ENCODE data around the gene ZMPSTE24.

Gene ZMPSTE24

DNA sequence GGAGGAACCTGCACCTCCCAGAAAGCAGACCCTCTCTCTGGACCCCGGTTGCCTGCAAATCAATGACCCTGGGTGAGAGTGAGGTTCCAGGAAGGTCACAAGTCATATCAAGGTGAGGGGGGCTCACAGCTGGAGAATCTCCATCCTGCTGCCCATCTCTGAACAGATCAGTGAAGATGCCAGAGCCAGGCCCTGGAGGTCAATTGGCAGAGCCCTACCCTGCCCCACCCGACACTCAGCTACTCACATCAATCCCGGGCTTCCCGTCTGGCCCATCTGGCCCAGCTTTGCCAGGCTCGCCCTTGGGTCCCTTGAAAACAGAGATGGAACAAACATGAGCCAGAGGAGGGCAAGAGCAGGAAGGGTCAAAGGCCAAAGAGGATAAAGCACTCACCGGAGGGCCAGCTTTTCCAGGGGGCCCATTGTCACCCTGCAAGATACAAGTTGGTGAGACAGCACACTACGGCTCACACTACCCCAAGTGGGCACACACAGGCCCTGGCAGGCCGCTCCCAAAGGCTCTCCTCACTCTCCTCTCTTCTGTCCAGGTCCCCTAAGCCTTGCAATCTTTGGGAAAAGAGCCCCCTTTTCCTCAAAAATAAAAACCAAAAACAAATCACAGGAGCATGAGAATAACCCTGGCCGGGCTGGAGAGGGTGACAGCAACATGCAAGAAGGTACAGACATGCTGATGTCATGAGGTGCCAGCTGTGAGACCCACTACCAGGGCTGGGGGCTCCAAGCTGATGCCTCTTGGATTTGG is 56.1 kb downstream of the ZMPSTE24 start:
- H3K27ac ChIP-seq (ENCODE audit: low read depth, low read length): no peak overlapping the region
- H3K9me3 ChIP-seq (ENCODE audit: control insufficient read depth, insufficient read depth, low read length): no peaks in the 10 kb centered on the region
- peak overlapping the region; percentile 66 for H3K4me2 ChIP-seq (ENCODE audit: low read length)

DNA sequence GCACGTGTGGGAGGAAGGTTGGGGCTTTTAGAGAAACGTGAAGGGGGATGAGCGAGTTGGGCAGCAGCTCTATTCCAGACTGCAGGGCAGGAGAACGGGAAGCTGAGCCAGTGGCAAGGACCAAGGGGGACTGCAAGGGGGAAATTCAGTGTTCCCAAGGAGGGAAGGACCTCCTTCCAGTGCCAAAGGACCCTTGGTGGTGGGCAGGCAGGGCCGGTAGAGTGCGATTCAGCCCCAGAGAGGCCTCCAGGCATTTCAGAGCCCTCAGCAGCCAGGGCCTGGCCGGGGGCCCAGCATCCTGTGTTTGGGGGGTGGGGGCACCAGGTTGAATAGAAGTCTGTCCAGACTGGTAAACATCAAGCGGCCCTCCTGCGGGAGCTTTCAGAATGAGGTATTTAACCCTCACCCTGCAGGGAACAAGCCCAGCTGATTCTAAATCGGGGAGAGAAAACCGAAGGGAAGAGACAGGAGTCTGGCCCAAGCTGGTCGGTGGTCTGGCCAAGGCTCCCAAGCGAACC is 56.7 kb downstream of the ZMPSTE24 start:
- Histone ChIP-seq H3K27ac (ENCODE audit: low read depth, low read length) (no peak overlapping the region), H3K4me1 (ENCODE audit: control insufficient read depth, low read length) (peaks cover 58% of the 10 kb centered on the region), H3K4me2 (ENCODE audit: low read length) (peak overlapping the region; percentile 66), H3K79me2 (ENCODE audit: control insufficient read depth, low read length) (no peaks in the 10 kb centered on the region), H3K36me3 (ENCODE audit: control insufficient read depth, low read length) (no peaks in the 10 kb centered on the region), H3F3A (ENCODE audit: control insufficient read depth, insufficient read depth) (peaks cover 2% of the 10 kb centered on the region; the same call in 1 of the 2 replicates), H3K9me3 (ENCODE audit: control insufficient read depth, insufficient read depth, low read length) (no peaks in the 10 kb centered on the region), H3K4me3 (ENCODE audit: low read length) (peak overlapping the region; percentile 47), H3K27me3 (ENCODE audit: control insufficient read depth, low read length) (peaks cover 39% of the 10 kb centered on the region), H4K20me1 (ENCODE audit: control insufficient read depth, insufficient read depth, low read depth, low read length) (no peaks in the 10 kb centered on the region), H3K9me2 (replicated peaks; ENCODE audit: control insufficient read depth, low read length) (no peaks in the 10 kb centered on the region)
- TF ChIP-seq EZH2phosphoT487 (IDR thresholded peaks at IDR 0.05; ENCODE audit: borderline replicate concordance, low read length) (no peak), CTCF (IDR thresholded peaks at IDR 0.05; ENCODE audit: low read depth, low read length, poor library complexity, severe bottlenecking) (no peak)

More for the DNA sequence above, 56.1 kb downstream of the ZMPSTE24 start:
- no peaks in the 10 kb centered on the region for H3K9me2 ChIP-seq (replicated peaks; ENCODE audit: control insufficient read depth, low read length)
- H4K20me1 ChIP-seq (ENCODE audit: control insufficient read depth, insufficient read depth, low read depth, low read length): no peaks in the 10 kb centered on the region
- H3K27me3 ChIP-seq (ENCODE audit: control insufficient read depth, low read length): peaks cover 35% of the 10 kb centered on the region
- no peak overlapping the region for H3K4me3 ChIP-seq (ENCODE audit: low read length)
- peaks cover 2% of the 10 kb centered on the region; the same call in 1 of the 2 replicates for H3F3A ChIP-seq (ENCODE audit: control insufficient read depth, insufficient read depth)
- TF ChIP-seq CTCF (IDR thresholded peaks at IDR 0.05; ENCODE audit: low read depth, low read length, poor library complexity, severe bottlenecking) (no peak), EZH2phosphoT487 (IDR thresholded peaks at IDR 0.05; ENCODE audit: borderline replicate concordance, low read length) (no peak)
- H3K36me3 ChIP-seq (ENCODE audit: control insufficient read depth, low read length): no peaks in the 10 kb centered on the region
- H3K79me2 ChIP-seq (ENCODE audit: control insufficient read depth, low read length): no peaks in the 10 kb centered on the region
- H3K4me1 ChIP-seq (ENCODE audit: control insufficient read depth, low read length): peaks cover 58% of the 10 kb centered on the region

DNA sequence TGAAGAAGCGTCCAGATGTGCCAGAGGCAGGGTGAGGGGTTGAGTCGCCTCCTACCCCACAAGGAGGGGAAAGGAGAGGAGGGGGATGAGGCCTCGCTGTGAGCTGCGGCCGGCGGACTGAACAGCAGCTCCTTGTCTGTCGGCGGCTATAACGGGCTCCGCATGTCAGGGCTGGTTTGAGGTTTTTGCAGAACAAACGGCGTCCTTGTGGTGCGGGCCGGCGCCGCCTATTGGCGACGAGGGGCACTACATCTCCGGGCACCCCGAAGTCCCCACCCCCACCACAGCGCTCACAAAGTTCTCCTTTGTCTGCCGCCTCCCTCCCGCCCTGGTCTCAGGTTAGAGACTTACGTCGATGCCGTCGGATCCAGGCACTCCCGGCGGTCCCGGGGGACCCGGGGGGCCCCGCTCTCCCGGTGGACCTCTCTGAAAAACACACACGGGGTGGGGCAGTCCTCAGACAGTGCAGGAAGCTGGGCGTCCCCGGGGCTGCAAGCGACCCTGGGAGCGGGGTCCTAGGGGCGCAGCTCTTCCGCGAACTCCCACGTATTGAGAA is 57.3 kb downstream of the ZMPSTE24 start:
- Histone ChIP-seq H3K9me2 (replicated peaks; ENCODE audit: control insufficient read depth, low read length) (no peaks in the 10 kb centered on the region), H3K27ac (ENCODE audit: low read depth, low read length) (no peak overlapping the region), H3K36me3 (ENCODE audit: control insufficient read depth, low read length) (no peaks in the 10 kb centered on the region), H3K4me2 (ENCODE audit: low read length) (peak overlapping the region; percentile 66), H3F3A (ENCODE audit: control insufficient read depth, insufficient read depth) (peaks cover 2% of the 10 kb centered on the region; the same call in 1 of the 2 replicates), H3K4me3 (ENCODE audit: low read length) (peak overlapping the region; percentile 61), H3K4me1 (ENCODE audit: control insufficient read depth, low read length) (peaks cover 58% of the 10 kb centered on the region), H3K79me2 (ENCODE audit: control insufficient read depth, low read length) (no peaks in the 10 kb centered on the region), H3K27me3 (ENCODE audit: control insufficient read depth, low read length) (peaks cover 39% of the 10 kb centered on the region), H4K20me1 (ENCODE audit: control insufficient read depth, insufficient read depth, low read depth, low read length) (no peaks in the 10 kb centered on the region), H3K9me3 (ENCODE audit: control insufficient read depth, insufficient read depth, low read length) (no peaks in the 10 kb centered on the region)
- TF ChIP-seq CTCF (IDR thresholded peaks at IDR 0.05; ENCODE audit: low read depth, low read length, poor library complexity, severe bottlenecking) (peak; percentile 80), EZH2phosphoT487 (IDR thresholded peaks at IDR 0.05; ENCODE audit: borderline replicate concordance, low read length) (no peak)
